ENCODE results near the gene LMF1. TPM values are rescaled to one million over a fixed set of nuclear protein-coding genes. Genes with fewer than 3 reads are reported as not detected.

Gene LMF1
- total and polyA plus RNA-seq, 12 donors, result 5.1 to 15.4 (median 7.6) TPM

- H3K4me1 ChIP-seq, result peaks cover 0 to 12% (median 0%) of the 10 kb centered on the region in 9 donors
- no peak for TF ChIP-seq CTCF (IDR thresholded peaks at IDR 0.05)
- 94 to 95% methylated on average over 15 of the region's 15 CpGs for WGBS, 2 donors
- H3K4me3 ChIP-seq, result no peak overlapping the region
- no peak for ATAC-seq
- H3K9me3 ChIP-seq, result peaks cover 0 to 5% (median 0%) of the 10 kb centered on the region in 11 donors
- no peak for DNase-seq
- no peak overlapping the region for H3K27ac ChIP-seq
- intact Hi-C loops (cut with DNase I), result loop anchor here in 4 of 10 donors (2.0 to 10.0 kb wide), 2 partner anchors 239 to 379 kb away; no protein-coding TSS in a partner anchor
- H3K36me3 ChIP-seq, result no peaks in the 10 kb centered on the region
- peaks cover 7 to 94% (median 78%) of the 10 kb centered on the region in 7 donors for H3K27me3 ChIP-seq
These were observed 154.9 kb downstream of the LMF1 start for GRCh38 chr16:815861-816260.

- peaks cover 7 to 85% (median 77%) of the 10 kb centered on the region in 7 donors for H3K27me3 ChIP-seq
- peaks cover 0 to 12% (median 0%) of the 10 kb centered on the region in 9 donors for H3K4me1 ChIP-seq
- H3K36me3 ChIP-seq, result no peaks in the 10 kb centered on the region
- no peak overlapping the region for H3K27ac ChIP-seq
- DNase-seq (no peak), ATAC-seq (no peak)
- TF ChIP-seq CTCF (IDR thresholded peaks at IDR 0.05), result no peak
- H3K4me3 ChIP-seq, result no peak overlapping the region
- intact Hi-C loops (cut with DNase I), result loop anchor here in 5 of 10 donors (2.0 to 10.0 kb wide), 3 partner anchors 237 to 380 kb away; no protein-coding TSS in a partner anchor
- 80 to 81% methylated on average over 9 of the region's 9 CpGs for WGBS, 2 donors
- peaks cover 0 to 5% (median 0%) of the 10 kb centered on the region in 11 donors for H3K9me3 ChIP-seq
These were observed 155.8 kb downstream of the LMF1 start for GRCh38 chr16:814974-815373.

GRCh38 chr16:813916-814412 is 156.8 kb downstream of the LMF1 start:
- 61 to 68% methylated on average over 22 of the region's 22 CpGs for WGBS, 2 donors

More at GRCh38 chr16:813916-814412, 156.8 kb downstream of the LMF1 start:
- Histone ChIP-seq H3K4me1 (peaks cover 0 to 12% (median 0%) of the 10 kb centered on the region in 9 donors), H3K9me3 (peaks cover 0 to 5% (median 0%) of the 10 kb centered on the region in 11 donors), H3K36me3 (no peaks in the 10 kb centered on the region), H3K27me3 (peaks cover 7 to 75% (median 69%) of the 10 kb centered on the region in 7 donors), H3K27ac (no peak overlapping the region), H3K4me3 (peak overlapping the region in 4 of 10 donors; percentile 12 to 34 (median 26))
- intact Hi-C loops (cut with DNase I), result loop anchor here (1.0 to 10.0 kb wide), 6 partner anchors 238 to 381 kb away; partner anchors contain the start of gene C1QTNF8 (in 1 of the 10)
- no peak for DNase-seq
- TF ChIP-seq CTCF (IDR thresholded peaks at IDR 0.05), result no peak
- ATAC-seq, result no peak

Measured in heart right ventricle (tissue), 16 donors.